Gastroesophageal sphincter (tissue), 4 donors: ENCODE measurements around the gene PUS1. TPM values are rescaled to one million over a fixed set of nuclear protein-coding genes. Genes with fewer than 3 reads are reported as not detected.

ENCODE experiments used
- ATAC-seq: fragments of 150-250 bp; one replicate; pipeline ENCODE4 v1.9.1; 2016; ENCODE audit warnings: mild to moderate bottlenecking, moderate library complexity
- H3K27ac ChIP-seq, 4 donors: fragments of 200-600 bp; sonication (generic) in 3 of 4; 1 replicate in 3 of 4; 2 replicates in 1 of 4; pipeline ENCODE4 v1.5.1; 2016 to 2019
- H3K27me3 ChIP-seq: fragments of 200-600 bp; sonication (generic); one replicate; pipeline ENCODE4 v1.5.1; 2019
- H3K36me3 ChIP-seq, 2 donors: fragments of 200-600 bp; sonication (generic); one replicate each; pipeline ENCODE4 v1.5.1; 2019; ENCODE audit warnings: control low read depth in 1 of 2
- H3K4me1 ChIP-seq, 3 donors: fragments of 200-600 bp; sonication (generic); 1 replicate in 2 of 3; 2 replicates in 1 of 3; pipeline ENCODE4 v1.5.1; 2016 to 2019; ENCODE audit warnings: control low read depth in 2 of 3
- H3K4me3 ChIP-seq, 2 donors: fragments of 200-600 bp; sonication (generic); one replicate each; pipeline ENCODE4 v1.5.1; 2019; ENCODE audit warnings: mild to moderate bottlenecking in 1 of 2, moderate library complexity in 1 of 2
- H3K9me3 ChIP-seq, 3 donors: fragments of 200-600 bp; sonication (generic); one replicate each; pipeline ENCODE4 v1.5.1; 2017 to 2019; ENCODE audit warnings: control low read depth in 2 of 3
- EP300 ChIP-seq: sonication (generic); formaldehyde crosslinking; IDR thresholded peaks from one replicate; pipeline ENCODE4 v1.6.1; 2017; ENCODE audit warnings: antibody characterized with exemption, mild to moderate bottlenecking
- POLR2A ChIP-seq, 2 donors: fragments of 450-650 bp; IDR thresholded peaks; one replicate each; pipeline ENCODE4 v1.6.1; 2017; ENCODE audit warnings: antibody characterized with exemption in 2 of 2, mild to moderate bottlenecking in 2 of 2, moderate library complexity in 1 of 2
- POLR2AphosphoS5 ChIP-seq: sonication (generic); formaldehyde crosslinking; IDR thresholded peaks from one replicate; pipeline ENCODE4 v1.6.1; 2017; ENCODE audit warnings: antibody characterized with exemption
- WGBS, 2 donors: methylation state at CpG; one replicate each; pipeline ENCODE4 v1.1.5; 2018; ENCODE audit warnings: low coverage in 1 of 2; 5-methylcytosine and 5-hydroxymethylcytosine counted together
- total RNA-seq, 4 donors: library from RNA; depleted of rRNA; stranded (reverse); fragments of >200 nt; gene quantifications; one replicate each; pipeline ENCODE4 v1.1.0, GENCODE V29; 2016
- TF ChIP-seq, protein P1 (sequence below), 4 experiments: fragments of 200-600 bp in 2 of 4; fragments of 450-650 bp in 2 of 4; sonication (generic) in 1 of 4; IDR thresholded peaks; one replicate each; pipeline ENCODE4 v1.5.1; 2017 to 2019; ENCODE audit warnings: antibody characterized with exemption in 4 of 4, mild to moderate bottlenecking in 2 of 4, moderate library complexity in 2 of 4

Gene PUS1
- total RNA-seq, 4 donors from 2014 or later, result 7.2 to 28.2 (median 13.1) TPM

DNA sequence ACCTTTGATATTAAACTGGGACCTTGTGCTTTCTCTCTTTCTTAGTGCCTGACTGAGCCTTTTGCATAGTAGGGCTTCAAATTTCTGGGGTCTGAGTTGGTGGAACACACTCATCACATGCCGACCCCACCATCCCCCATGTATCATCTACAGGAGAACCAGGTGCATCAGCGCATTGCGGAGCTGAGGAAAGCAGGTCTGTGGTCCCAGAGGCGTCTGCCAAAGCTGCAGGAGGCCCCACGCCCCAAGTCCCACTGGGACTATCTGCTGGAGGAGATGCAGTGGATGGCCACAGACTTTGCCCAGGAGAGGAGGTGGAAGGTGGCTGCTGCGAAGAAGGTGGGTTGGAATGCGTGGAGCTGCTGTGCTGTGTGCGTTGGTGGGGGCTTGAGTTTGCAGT, 58.5 kb downstream of the PUS1 start:
- Histone ChIP-seq H3K27me3 (no peaks in the 10 kb centered on the region), H3K27ac (no peak overlapping the region), H3K9me3 (no peaks in the 10 kb centered on the region), H3K4me1 (peaks cover 0 to 11% (median 0%) of the 10 kb centered on the region in 3 donors), H3K36me3 (peaks cover 0 to 100% of the 10 kb centered on the region in 2 donors), H3K4me3 (no peak overlapping the region)
- TF ChIP-seq EP300, result no peak
- no peak for TF ChIP-seq POLR2AphosphoS5
- TF ChIP-seq, protein P1, sequence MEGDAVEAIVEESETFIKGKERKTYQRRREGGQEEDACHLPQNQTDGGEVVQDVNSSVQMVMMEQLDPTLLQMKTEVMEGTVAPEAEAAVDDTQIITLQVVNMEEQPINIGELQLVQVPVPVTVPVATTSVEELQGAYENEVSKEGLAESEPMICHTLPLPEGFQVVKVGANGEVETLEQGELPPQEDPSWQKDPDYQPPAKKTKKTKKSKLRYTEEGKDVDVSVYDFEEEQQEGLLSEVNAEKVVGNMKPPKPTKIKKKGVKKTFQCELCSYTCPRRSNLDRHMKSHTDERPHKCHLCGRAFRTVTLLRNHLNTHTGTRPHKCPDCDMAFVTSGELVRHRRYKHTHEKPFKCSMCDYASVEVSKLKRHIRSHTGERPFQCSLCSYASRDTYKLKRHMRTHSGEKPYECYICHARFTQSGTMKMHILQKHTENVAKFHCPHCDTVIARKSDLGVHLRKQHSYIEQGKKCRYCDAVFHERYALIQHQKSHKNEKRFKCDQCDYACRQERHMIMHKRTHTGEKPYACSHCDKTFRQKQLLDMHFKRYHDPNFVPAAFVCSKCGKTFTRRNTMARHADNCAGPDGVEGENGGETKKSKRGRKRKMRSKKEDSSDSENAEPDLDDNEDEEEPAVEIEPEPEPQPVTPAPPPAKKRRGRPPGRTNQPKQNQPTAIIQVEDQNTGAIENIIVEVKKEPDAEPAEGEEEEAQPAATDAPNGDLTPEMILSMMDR (IDR thresholded peaks at IDR 0.05), result no peak
- TF ChIP-seq POLR2A (IDR thresholded peaks at IDR 0.05), result no peak
- ATAC-seq, result no peak
- WGBS, 2 donors, result 88% methylated on average over 5 of the region's 8 CpGs; no CpG with 5 or more reads in 1 of the 2 donors

DNA sequence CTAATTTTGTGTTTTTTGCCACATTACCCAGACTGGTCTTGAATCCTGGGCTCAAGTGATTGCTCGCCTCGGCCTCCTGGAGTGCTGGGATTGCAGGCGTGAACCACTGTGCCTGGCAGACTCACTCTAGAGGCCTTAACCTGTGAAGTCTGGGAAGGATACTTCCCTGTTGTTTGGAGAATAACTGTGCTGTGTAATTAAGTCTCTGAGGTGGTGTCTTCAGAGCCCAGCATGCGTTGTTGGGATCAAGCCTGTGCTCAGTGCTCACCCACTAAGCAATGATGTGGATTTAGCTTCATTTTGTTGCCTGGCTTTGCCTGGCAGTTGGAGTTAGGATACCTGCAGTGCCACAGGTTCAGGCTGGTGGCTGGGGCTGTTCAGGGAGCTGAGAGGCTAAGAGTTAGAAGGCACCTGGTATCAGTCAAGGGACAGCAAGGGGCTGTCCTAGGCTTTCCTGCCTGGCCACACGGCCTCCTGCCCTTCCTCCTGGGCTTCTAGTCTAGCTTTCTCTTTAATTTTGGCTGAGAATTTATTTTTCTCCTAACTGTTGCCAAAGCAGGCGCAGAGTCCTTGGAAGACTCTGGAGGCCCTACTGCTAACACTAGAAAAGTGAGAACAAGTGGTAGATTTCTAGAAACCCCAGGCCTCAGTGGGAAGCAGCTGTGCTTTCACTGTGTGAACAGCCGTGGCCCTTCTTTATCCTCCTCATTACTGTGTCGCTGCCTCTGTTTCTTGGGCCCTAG, 59.1 kb downstream of the PUS1 start:
- H3K27me3 ChIP-seq, result no peaks in the 10 kb centered on the region
- peaks cover 0 to 11% (median 0%) of the 10 kb centered on the region in 3 donors for H3K4me1 ChIP-seq
- H3K9me3 ChIP-seq, result no peaks in the 10 kb centered on the region
- H3K36me3 ChIP-seq, result peaks cover 0 to 100% of the 10 kb centered on the region in 2 donors
- TF ChIP-seq POLR2AphosphoS5 (no peak), EP300 (no peak)
- ATAC-seq, result no peak
- 20 to 62% methylated on average over 1 to 7 of the region's 8 CpGs for WGBS, 2 donors
- no peak overlapping the region for H3K4me3 ChIP-seq
- H3K27ac ChIP-seq, result no peak overlapping the region

DNA sequence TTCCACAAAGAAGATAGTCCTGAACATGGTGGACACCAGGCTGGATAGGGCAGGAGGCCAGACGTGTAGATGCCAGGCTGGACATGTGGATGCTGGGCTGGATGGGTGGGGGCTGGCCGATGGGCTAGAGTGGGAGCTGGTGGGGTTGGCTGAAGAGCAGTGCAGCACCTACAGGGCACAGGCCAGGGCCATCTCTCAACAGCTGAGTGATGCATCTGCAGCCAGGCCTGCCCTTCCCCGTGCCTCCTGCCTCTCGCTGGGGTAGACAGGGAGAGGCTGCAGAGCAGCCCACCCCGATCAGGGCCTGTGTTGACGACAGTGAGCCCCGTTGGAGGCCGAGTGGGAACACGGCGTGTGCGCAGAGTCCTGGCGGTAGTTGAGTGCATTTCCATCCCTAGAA, 59.9 kb downstream of the PUS1 start:
- 85% methylated on average over 5 of the region's 12 CpGs; no CpG with 5 or more reads in 1 of the 2 donors for WGBS, 2 donors
- no peak for ATAC-seq

DNA sequence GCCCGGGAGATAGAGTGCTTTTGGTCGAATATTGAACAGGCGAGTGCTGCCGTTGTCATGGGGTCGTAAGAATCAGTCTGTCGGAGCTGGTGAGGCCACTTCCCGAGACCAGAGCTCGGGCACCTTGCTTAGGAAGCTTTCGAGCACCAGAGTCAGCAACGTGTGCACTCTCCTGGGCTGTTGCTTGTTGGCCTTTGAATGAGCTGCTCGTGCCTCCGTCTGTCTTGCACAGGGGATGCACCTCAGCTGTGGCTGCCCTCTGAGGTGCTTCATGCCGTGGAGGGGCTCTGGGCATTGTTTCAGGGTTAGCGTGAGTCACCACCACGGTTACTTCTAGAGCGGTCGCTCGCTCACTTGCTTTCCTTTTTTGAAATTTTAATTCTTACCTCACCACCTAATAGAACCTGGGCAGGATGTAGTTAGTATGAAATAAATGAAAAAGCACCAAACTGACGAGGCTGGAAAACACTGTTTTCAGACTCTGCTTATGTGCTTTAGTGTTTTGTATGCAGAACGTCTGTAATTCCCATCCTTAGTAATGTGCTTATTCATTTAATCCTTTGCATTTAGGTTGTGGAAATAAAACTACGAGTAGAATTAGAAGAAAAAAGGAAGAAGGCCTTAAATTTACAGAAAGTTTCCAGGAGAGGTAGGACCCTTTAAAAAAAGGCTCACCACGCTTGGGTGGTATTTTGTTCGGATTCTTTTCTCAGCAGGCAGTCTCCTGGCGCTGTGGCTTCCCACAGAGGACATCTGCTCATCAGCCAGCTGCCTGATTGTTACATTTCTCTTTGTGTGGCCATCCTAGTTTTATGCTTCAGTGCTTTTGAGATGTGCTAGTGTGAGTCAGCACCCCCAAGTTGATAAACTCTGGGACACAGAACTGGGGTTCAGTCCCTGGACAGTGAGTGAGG, 61.2 kb downstream of the PUS1 start:
- H3K4me3 ChIP-seq, result no peak overlapping the region
- H3K9me3 ChIP-seq, result no peaks in the 10 kb centered on the region
- no peaks in the 10 kb centered on the region for H3K27me3 ChIP-seq
- ATAC-seq, result no peak
- no peak overlapping the region for H3K27ac ChIP-seq
- H3K36me3 ChIP-seq, result peaks cover 0 to 100% of the 10 kb centered on the region in 2 donors
- 72 to 84% methylated on average over 15 to 21 of the region's 24 CpGs for WGBS, 2 donors
- TF ChIP-seq EP300 (no peak), POLR2A (IDR thresholded peaks at IDR 0.05) (no peak), POLR2AphosphoS5 (no peak)
- TF ChIP-seq, protein P1 (IDR thresholded peaks at IDR 0.05), result no peak
- H3K4me1 ChIP-seq, result peaks cover 0 to 11% (median 0%) of the 10 kb centered on the region in 3 donors

More for the DNA sequence above, 59.9 kb downstream of the PUS1 start:
- TF ChIP-seq, protein P1 (IDR thresholded peaks at IDR 0.05), result no peak
- TF ChIP-seq POLR2AphosphoS5 (no peak), EP300 (no peak)
- no peak overlapping the region for H3K4me3 ChIP-seq
- peaks cover 0 to 11% (median 0%) of the 10 kb centered on the region in 3 donors for H3K4me1 ChIP-seq
- no peaks in the 10 kb centered on the region for H3K9me3 ChIP-seq
- H3K27ac ChIP-seq, result no peak overlapping the region
- no peaks in the 10 kb centered on the region for H3K27me3 ChIP-seq
- H3K36me3 ChIP-seq, result peaks cover 0 to 100% of the 10 kb centered on the region in 2 donors

DNA sequence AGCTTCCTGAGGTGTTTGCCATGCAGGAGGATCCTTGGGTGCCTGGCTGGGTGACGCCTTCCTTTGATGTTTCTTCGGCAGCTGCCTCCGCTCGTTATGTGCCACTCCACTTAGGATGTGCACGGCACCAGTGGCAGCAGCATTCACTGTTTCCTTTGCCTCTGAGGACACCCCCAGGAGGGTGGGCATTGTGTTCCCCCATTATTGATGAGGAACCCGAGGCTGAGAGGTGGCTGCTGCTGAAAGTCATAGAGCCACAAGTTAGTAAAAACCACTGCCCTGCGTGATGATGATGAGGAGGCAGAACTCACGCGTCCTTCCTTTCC, 61.9 kb downstream of the PUS1 start:
- no peaks in the 10 kb centered on the region for H3K27me3 ChIP-seq
- no peak for ATAC-seq
- H3K4me1 ChIP-seq, result peaks cover 0 to 11% (median 0%) of the 10 kb centered on the region in 3 donors
- H3K9me3 ChIP-seq, result no peaks in the 10 kb centered on the region
- 65% methylated on average over 4 of the region's 9 CpGs; no CpG with 5 or more reads in 1 of the 2 donors for WGBS, 2 donors
- TF ChIP-seq POLR2AphosphoS5, result no peak
- no peak for TF ChIP-seq POLR2A (IDR thresholded peaks at IDR 0.05)
- no peak for TF ChIP-seq EP300
- TF ChIP-seq, protein P1 (IDR thresholded peaks at IDR 0.05), result no peak
- no peak overlapping the region for H3K27ac ChIP-seq
- H3K4me3 ChIP-seq, result no peak overlapping the region
- peaks cover 0 to 100% of the 10 kb centered on the region in 2 donors for H3K36me3 ChIP-seq
